ENCODE measurements around the gene VPS37B.

VPS37B gene

GRCh38 chr12:122870867-122871664 lies 24.9 kb downstream of the VPS37B start:
- H3K4me1 ChIP-seq = peaks cover 11% of the 10 kb centered on the region
- no peaks in the 10 kb centered on the region for H3K36me3 ChIP-seq (ENCODE audit: control insufficient read depth, insufficient read depth, low read length)
- peak overlapping the region; percentile 45 for H3K27ac ChIP-seq
- no peaks in the 10 kb centered on the region for H3K9me3 ChIP-seq (ENCODE audit: control insufficient read depth, low read length)
- no peak overlapping the region for H2AFZ ChIP-seq
- H3K4me2 ChIP-seq (ENCODE audit: low read length) = peak overlapping the region; percentile 66
- H3K79me2 ChIP-seq = peaks cover 23% of the 10 kb centered on the region
- no peak overlapping the region for H3K9ac ChIP-seq
- H3K27me3 ChIP-seq (ENCODE audit: control insufficient read depth, insufficient read depth, low read length) = no peaks in the 10 kb centered on the region
- peak overlapping the region; percentile 6 for H3K4me3 ChIP-seq (ENCODE audit: low read depth, low read length)
- no peak for TF ChIP-seq CTCF (IDR thresholded peaks at IDR 0.05)

GRCh38 chr12:122870163-122870842 lies 25.6 kb downstream of the VPS37B start:
- Histone ChIP-seq H3K4me2 (ENCODE audit: low read length) (peak overlapping the region; percentile 23), H3K27me3 (ENCODE audit: control insufficient read depth, insufficient read depth, low read length) (no peaks in the 10 kb centered on the region), H3K9ac (no peak overlapping the region), H3K79me2 (peaks cover 17% of the 10 kb centered on the region), H3K9me3 (ENCODE audit: control insufficient read depth, low read length) (no peaks in the 10 kb centered on the region), H3K27ac (peak overlapping the region; percentile 45), H3K4me3 (ENCODE audit: low read depth, low read length) (no peak overlapping the region), H2AFZ (no peak overlapping the region), H3K4me1 (peaks cover 11% of the 10 kb centered on the region), H3K36me3 (ENCODE audit: control insufficient read depth, insufficient read depth, low read length) (no peaks in the 10 kb centered on the region)
- TF ChIP-seq CTCF (IDR thresholded peaks at IDR 0.05) = no peak

- no peak for TF ChIP-seq CTCF (IDR thresholded peaks at IDR 0.05)
- peaks cover 12% of the 10 kb centered on the region for H3K79me2 ChIP-seq
- H3K36me3 ChIP-seq (ENCODE audit: control insufficient read depth, insufficient read depth, low read length) = no peaks in the 10 kb centered on the region
- no peak overlapping the region for H3K27ac ChIP-seq
- H3K4me1 ChIP-seq = peaks cover 11% of the 10 kb centered on the region
- no peak overlapping the region for H3K4me2 ChIP-seq (ENCODE audit: low read length)
- no peak overlapping the region for H2AFZ ChIP-seq
- no peaks in the 10 kb centered on the region for H3K27me3 ChIP-seq (ENCODE audit: control insufficient read depth, insufficient read depth, low read length)
- H3K4me3 ChIP-seq (ENCODE audit: low read depth, low read length) = no peak overlapping the region
- no peak overlapping the region for H3K9ac ChIP-seq
- no peaks in the 10 kb centered on the region for H3K9me3 ChIP-seq (ENCODE audit: control insufficient read depth, low read length)
Measured at GRCh38 chr12:122869207-122869973, 26.5 kb downstream of the VPS37B start.

- Histone ChIP-seq H3K27ac (no peak overlapping the region), H3K36me3 (ENCODE audit: control insufficient read depth, insufficient read depth, low read length) (no peaks in the 10 kb centered on the region), H3K4me2 (ENCODE audit: low read length) (no peak overlapping the region), H3K4me1 (peaks cover 9% of the 10 kb centered on the region), H3K9ac (no peak overlapping the region), H3K79me2 (peaks cover 4% of the 10 kb centered on the region), H3K4me3 (ENCODE audit: low read depth, low read length) (no peak overlapping the region), H2AFZ (no peak overlapping the region), H3K9me3 (ENCODE audit: control insufficient read depth, low read length) (no peaks in the 10 kb centered on the region), H3K27me3 (ENCODE audit: control insufficient read depth, insufficient read depth, low read length) (no peaks in the 10 kb centered on the region)
- no peak for TF ChIP-seq CTCF (IDR thresholded peaks at IDR 0.05)
Measured at GRCh38 chr12:122868471-122869177, 27.3 kb downstream of the VPS37B start.

Data from parathyroid adenoma (tissue), 2 donors.